Activated naive CD4-positive, alpha-beta T cell treated with anti-CD3 and anti-CD28 coated beads for 36 hours (primary cell): Measurements from ENCODE around the gene DSCAM. TPM values are rescaled to one million over a fixed set of nuclear protein-coding genes. Genes with fewer than 3 reads are reported as not detected.

Experiments used
- CTCF ChIA-PET: fragments of 350-600 bp; sonication (Branson Sonifier 250); formaldehyde crosslinking; loops from one replicate; lab custom pipeline; 2021; ENCODE audit warnings: antibody characterized with exemption; lab: Charles Lee
- DNase-seq: peaks from one replicate; pipeline ENCODE4 v3.0.0-alpha.2; 2020
- H3K27ac Mint-ChIP-seq: one replicate; pipeline ENCODE4 v1.8.0; 2021; ENCODE audit warnings: mild to moderate bottlenecking, mixed read lengths
- H3K27me3 Mint-ChIP-seq: one replicate; pipeline ENCODE4 v1.8.0; 2021; ENCODE audit warnings: low read depth, mixed read lengths
- H3K36me3 Mint-ChIP-seq: one replicate; pipeline ENCODE4 v1.8.0; 2021; ENCODE audit warnings: low read depth, mixed read lengths
- H3K4me1 Mint-ChIP-seq: one replicate; pipeline ENCODE4 v1.8.0; 2021; ENCODE audit warnings: low read depth, mixed read lengths
- H3K4me3 Mint-ChIP-seq: one replicate; pipeline ENCODE4 v1.8.0; 2021; ENCODE audit warnings: mild to moderate bottlenecking, moderate library complexity, mixed read lengths
- H3K9me3 Mint-ChIP-seq: one replicate; pipeline ENCODE4 v1.8.0; 2021; ENCODE audit warnings: mixed read lengths
- intact Hi-C: fragments of 100-400 bp; cut with micrococcal nuclease; formaldehyde crosslinking; loops from one replicate; pipeline ENCODE4 v1.15.1; 2023
- total RNA-seq, 2 experiments: library from RNA; stranded (reverse); gene quantifications; one replicate each; pipeline ENCODE4 v1.2.3, GENCODE V29; 2021

DSCAM gene
- total RNA-seq, 2 experiments from 2014 or later = not detected

DNA sequence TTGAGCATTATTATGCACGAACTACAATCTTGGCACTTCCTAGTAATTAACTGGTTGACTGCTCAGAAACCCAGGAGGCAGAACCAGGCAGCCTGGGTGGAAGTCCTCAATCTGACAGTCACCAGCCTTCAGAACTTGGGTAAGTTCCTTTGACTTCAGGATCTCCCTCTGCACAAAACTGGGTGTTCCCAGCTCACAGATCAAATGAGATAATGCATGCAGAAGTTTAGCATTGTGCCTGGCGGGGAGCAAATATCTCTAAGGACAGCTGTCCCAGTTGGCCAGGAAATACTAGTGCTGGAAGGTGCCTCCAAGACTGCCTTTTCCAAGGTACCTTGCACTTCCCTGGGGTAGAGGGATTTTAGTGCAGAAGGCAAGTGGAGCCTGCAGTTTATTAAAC is 684.9 kb downstream of the DSCAM start:
- no peaks in the 10 kb centered on the region for H3K27me3 Mint-ChIP-seq
- no peaks in the 10 kb centered on the region for H3K36me3 Mint-ChIP-seq
- no peaks in the 10 kb centered on the region for H3K4me1 Mint-ChIP-seq
- H3K9me3 Mint-ChIP-seq = no peaks in the 10 kb centered on the region
- intact Hi-C loops = no loop called here
- CTCF ChIA-PET = no interaction called here
- no peak overlapping the region for H3K27ac Mint-ChIP-seq
- no peak overlapping the region for H3K4me3 Mint-ChIP-seq
- DNase-seq = no peak

DNA sequence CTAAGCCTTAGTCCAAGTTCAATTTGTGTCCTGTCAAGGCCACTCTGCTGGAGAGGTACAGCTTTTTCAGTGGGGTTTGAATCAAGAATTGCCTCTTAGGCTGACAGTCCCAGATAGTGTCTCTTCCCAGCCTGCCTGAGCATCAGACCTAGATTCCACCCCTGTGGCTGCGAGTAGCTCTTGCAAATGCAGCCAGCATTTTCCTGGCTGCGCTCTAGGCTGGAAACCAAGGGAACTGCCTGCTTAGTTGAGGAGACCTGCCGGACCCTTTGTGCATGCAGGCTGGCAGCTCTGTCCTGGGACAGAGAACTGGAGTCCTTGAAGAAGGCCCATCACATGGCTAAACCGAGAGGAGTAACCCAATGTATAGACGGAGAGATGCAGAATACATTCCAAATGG is 686.0 kb downstream of the DSCAM start:
- H3K4me1 Mint-ChIP-seq = no peaks in the 10 kb centered on the region
- no peaks in the 10 kb centered on the region for H3K36me3 Mint-ChIP-seq
- CTCF ChIA-PET = no interaction called here
- intact Hi-C loops = no loop called here
- H3K4me3 Mint-ChIP-seq = no peak overlapping the region
- no peak for DNase-seq
- H3K27ac Mint-ChIP-seq = no peak overlapping the region
- no peaks in the 10 kb centered on the region for H3K9me3 Mint-ChIP-seq
- no peaks in the 10 kb centered on the region for H3K27me3 Mint-ChIP-seq

GRCh38 chr21:40158366-40158765 is 688.6 kb downstream of the DSCAM start:
- intact Hi-C loops = no loop called here
- Mint-ChIP-seq H3K27ac (no peak overlapping the region), H3K27me3 (no peaks in the 10 kb centered on the region), H3K9me3 (no peaks in the 10 kb centered on the region), H3K4me1 (no peaks in the 10 kb centered on the region), H3K4me3 (no peak overlapping the region), H3K36me3 (no peaks in the 10 kb centered on the region)
- DNase-seq = no peak
- CTCF ChIA-PET = no interaction called here

DNA sequence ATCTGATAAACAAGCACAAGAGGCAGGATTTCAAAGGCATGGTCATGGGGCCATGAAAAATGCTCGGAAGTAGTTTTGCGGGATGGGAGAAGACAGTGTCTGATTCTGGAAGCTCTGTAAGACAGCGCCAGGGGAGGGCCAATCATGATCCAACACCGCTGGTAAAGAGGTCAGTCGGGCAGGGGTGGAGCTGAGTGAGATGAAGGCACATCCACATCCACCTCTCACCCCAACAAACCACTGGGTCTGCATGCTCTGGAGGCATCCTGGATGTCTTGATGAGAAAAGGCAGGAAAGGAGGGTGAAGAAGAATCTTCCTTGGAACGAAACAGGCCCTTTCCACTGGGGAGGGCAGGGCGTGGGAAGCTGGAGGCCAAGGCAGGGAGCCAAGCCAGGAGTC is 691.4 kb downstream of the DSCAM start:
- CTCF ChIA-PET = interaction anchor here (0.7 kb wide), 1 partner anchor 12 kb away, joined by 3 read pairs; no protein-coding TSS in a partner anchor
- Mint-ChIP-seq H3K9me3 (no peaks in the 10 kb centered on the region), H3K27ac (no peak overlapping the region), H3K4me1 (no peaks in the 10 kb centered on the region), H3K36me3 (no peaks in the 10 kb centered on the region), H3K27me3 (peaks cover 4% of the 10 kb centered on the region), H3K4me3 (no peak overlapping the region)
- intact Hi-C loops = no loop called here
- no peak for DNase-seq

DNA sequence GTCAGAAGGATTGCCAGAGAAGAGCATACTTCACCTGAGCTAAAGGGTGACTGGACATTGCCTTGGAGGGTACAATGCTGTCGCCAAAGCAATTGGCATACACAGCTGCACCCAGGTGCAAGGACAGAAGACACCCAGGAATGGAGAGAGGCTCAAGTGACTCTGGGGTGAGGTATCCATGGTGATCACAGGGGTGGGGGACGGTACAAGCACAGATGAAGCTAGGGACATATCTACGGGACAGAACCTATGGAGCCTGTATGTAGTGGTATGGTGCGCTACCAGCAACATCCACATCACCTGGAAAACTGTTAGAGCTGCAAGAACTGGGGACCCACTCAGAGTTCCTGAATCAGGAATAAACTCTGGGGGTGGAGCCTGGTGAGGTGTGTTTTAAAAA is 693.6 kb downstream of the DSCAM start:
- Mint-ChIP-seq H3K36me3 (no peaks in the 10 kb centered on the region), H3K27ac (no peak overlapping the region), H3K27me3 (peaks cover 4% of the 10 kb centered on the region), H3K4me3 (no peak overlapping the region), H3K9me3 (no peaks in the 10 kb centered on the region), H3K4me1 (no peaks in the 10 kb centered on the region)
- DNase-seq = no peak
- intact Hi-C loops = no loop called here
- CTCF ChIA-PET = interaction anchor here (1.3 kb wide), 1 partner anchor 10 kb away, joined by 4 read pairs; no protein-coding TSS in a partner anchor

- H3K27ac Mint-ChIP-seq = no peak overlapping the region
- H3K9me3 Mint-ChIP-seq = no peaks in the 10 kb centered on the region
- no peak overlapping the region for H3K4me3 Mint-ChIP-seq
- H3K4me1 Mint-ChIP-seq = no peaks in the 10 kb centered on the region
- no peaks in the 10 kb centered on the region for H3K36me3 Mint-ChIP-seq
- intact Hi-C loops = no loop called here
- CTCF ChIA-PET = interaction anchor here (1.3 kb wide), 1 partner anchor 9 kb away, joined by 4 read pairs; no protein-coding TSS in a partner anchor
- peaks cover 4% of the 10 kb centered on the region for H3K27me3 Mint-ChIP-seq
- DNase-seq = no peak
These were observed 694.5 kb downstream of the DSCAM start for GRCh38 chr21:40152476-40152875.

GRCh38 chr21:40151611-40152010 is 695.3 kb downstream of the DSCAM start:
- no peaks in the 10 kb centered on the region for H3K4me1 Mint-ChIP-seq
- DNase-seq = no peak
- H3K27ac Mint-ChIP-seq = no peak overlapping the region
- no peak overlapping the region for H3K4me3 Mint-ChIP-seq
- no peaks in the 10 kb centered on the region for H3K9me3 Mint-ChIP-seq
- intact Hi-C loops = no loop called here
- H3K27me3 Mint-ChIP-seq = peaks cover 4% of the 10 kb centered on the region
- no peaks in the 10 kb centered on the region for H3K36me3 Mint-ChIP-seq
- CTCF ChIA-PET = no interaction called here

DNA sequence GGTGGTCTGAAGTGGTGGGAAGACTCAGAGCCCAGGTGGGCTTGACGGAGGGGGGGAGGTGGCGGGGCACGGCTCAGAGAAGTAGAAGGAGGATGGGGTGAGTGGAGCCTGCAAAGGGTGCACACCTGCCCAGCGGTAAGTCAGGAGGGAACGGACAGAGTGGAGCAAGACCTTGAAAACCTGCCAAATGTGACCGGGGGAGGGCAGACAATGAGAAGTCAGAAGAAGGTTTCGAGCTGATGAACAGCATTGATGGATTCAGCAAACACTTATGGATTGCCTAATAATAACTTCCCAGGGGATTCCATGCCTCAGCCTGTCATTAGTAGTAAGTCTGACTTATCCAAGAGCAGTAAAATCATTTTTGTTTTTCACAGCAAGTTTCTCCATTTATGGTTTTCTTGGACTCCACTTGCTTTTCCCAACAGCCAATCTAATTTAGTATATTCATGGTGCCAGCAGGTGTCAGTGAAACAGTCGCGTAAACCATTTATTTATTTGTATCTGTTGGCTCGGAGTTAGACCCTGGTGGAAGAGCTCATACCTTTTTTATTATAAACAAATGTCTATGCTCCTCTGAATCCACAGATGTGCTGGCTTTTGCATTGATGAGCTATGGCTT is 700.6 kb downstream of the DSCAM start:
- Mint-ChIP-seq H3K4me3 (no peak overlapping the region), H3K27ac (no peak overlapping the region), H3K27me3 (no peaks in the 10 kb centered on the region), H3K9me3 (no peaks in the 10 kb centered on the region), H3K4me1 (no peaks in the 10 kb centered on the region), H3K36me3 (no peaks in the 10 kb centered on the region)
- intact Hi-C loops = no loop called here
- no peak for DNase-seq
- CTCF ChIA-PET = no interaction called here

- Mint-ChIP-seq H3K4me1 (no peaks in the 10 kb centered on the region), H3K27ac (no peak overlapping the region), H3K9me3 (no peaks in the 10 kb centered on the region), H3K4me3 (no peak overlapping the region), H3K36me3 (no peaks in the 10 kb centered on the region), H3K27me3 (no peaks in the 10 kb centered on the region)
- intact Hi-C loops = loop anchor here (1.0 to 2.0 kb wide), 2 partner anchors 243 to 925 kb away; no protein-coding TSS in a partner anchor
- CTCF ChIA-PET = interaction anchor here (0.5 to 1.7 kb wide), 9 partner anchors 9 to 924 kb away, joined by 3 to 10 read pairs (median 4); no protein-coding TSS in a partner anchor
- DNase-seq = peak; percentile 61
These were observed 703.0 kb downstream of the DSCAM start for GRCh38 chr21:40143822-40144525.

- intact Hi-C loops = no loop called here
- H3K27me3 Mint-ChIP-seq = no peaks in the 10 kb centered on the region
- H3K4me3 Mint-ChIP-seq = no peak overlapping the region
- no peaks in the 10 kb centered on the region for H3K4me1 Mint-ChIP-seq
- H3K36me3 Mint-ChIP-seq = no peaks in the 10 kb centered on the region
- H3K9me3 Mint-ChIP-seq = no peaks in the 10 kb centered on the region
- CTCF ChIA-PET = no interaction called here
- H3K27ac Mint-ChIP-seq = no peak overlapping the region
- no peak for DNase-seq
These were observed 705.3 kb downstream of the DSCAM start for GRCh38 chr21:40141621-40142020.

DNA sequence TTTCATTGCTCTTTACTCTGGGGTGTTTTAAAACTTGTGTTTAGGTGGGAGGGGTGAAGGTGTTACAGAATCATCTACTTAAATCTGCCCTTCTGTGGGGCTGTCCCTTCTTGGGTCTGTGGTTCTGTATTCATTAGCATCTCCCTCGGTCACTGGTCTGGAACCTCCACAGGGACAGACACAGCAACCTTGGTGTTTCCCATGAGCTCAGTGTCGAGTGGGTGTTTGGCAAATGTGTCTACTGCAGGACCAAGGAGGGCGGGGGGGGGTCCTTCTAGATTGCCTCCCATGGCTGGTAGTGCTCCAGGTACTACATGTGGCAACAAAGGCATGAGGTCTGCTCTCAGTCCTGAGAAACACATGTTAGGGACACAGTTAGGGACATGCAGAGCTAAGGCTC is 706.3 kb downstream of the DSCAM start:
- intact Hi-C loops = no loop called here
- no peaks in the 10 kb centered on the region for H3K9me3 Mint-ChIP-seq

DNA sequence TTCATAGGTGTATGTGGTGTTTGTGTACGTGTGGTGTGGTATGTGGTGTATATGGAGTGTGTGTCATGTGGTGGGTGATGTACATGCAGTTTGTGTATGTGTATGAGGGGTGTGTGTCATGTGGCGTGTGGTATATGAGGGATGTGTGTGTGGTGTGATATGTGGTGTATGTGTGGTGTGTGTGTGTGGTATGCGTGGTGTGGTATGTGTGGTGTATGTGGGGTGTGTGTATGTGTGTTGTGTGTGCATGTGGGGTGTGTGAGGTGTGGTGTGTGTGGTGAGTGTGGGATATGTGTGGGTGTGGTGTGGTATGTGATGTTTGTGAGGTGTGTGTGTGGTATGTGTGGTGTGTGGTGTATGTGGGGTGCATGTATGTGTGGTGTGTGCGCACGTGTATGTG is 707.3 kb downstream of the DSCAM start:
- no peak overlapping the region for H3K27ac Mint-ChIP-seq
- H3K27me3 Mint-ChIP-seq = no peaks in the 10 kb centered on the region
- intact Hi-C loops = no loop called here
- no peaks in the 10 kb centered on the region for H3K4me1 Mint-ChIP-seq
- DNase-seq = no peak
- CTCF ChIA-PET = interaction anchor here (0.6 kb wide), 1 partner anchor 272 kb away, joined by 3 read pairs; no protein-coding TSS in a partner anchor
- H3K9me3 Mint-ChIP-seq = no peaks in the 10 kb centered on the region
- no peak overlapping the region for H3K4me3 Mint-ChIP-seq
- no peaks in the 10 kb centered on the region for H3K36me3 Mint-ChIP-seq

More for the DNA sequence above, 706.3 kb downstream of the DSCAM start:
- Mint-ChIP-seq H3K4me3 (no peak overlapping the region), H3K27me3 (no peaks in the 10 kb centered on the region), H3K4me1 (no peaks in the 10 kb centered on the region), H3K36me3 (no peaks in the 10 kb centered on the region), H3K27ac (no peak overlapping the region)
- no peak for DNase-seq
- CTCF ChIA-PET = no interaction called here

DNA sequence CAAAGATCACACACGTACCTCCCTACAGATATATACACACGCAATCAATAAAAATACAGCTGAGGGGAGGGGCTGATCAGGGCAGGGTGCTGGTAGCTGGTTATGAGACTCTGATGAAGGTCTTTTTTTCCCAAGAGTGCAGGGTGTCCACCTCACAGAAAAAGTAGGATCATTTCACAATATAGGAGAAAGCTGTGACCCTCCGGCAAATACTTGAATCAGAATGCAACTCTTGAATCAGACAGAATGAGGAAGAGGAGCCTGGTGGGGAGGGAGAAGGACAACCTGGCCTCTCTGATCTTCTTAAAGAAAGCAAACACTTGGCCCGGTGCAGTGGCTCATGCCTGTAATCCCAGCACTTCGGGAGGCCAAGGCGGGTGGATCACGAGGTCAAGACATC is 710.4 kb downstream of the DSCAM start:
- no peak for DNase-seq
- Mint-ChIP-seq H3K27me3 (peaks cover under 1% of the 10 kb centered on the region), H3K4me3 (no peak overlapping the region), H3K27ac (no peak overlapping the region), H3K36me3 (no peaks in the 10 kb centered on the region), H3K4me1 (no peaks in the 10 kb centered on the region), H3K9me3 (no peaks in the 10 kb centered on the region)
- CTCF ChIA-PET = no interaction called here
- intact Hi-C loops = no loop called here
